ENCODE measurements around the gene OSM.

GRCh38 chr22:30274437-30274812 is 7.8 kb upstream of the OSM start:
- TF ChIP-seq, protein P1, sequence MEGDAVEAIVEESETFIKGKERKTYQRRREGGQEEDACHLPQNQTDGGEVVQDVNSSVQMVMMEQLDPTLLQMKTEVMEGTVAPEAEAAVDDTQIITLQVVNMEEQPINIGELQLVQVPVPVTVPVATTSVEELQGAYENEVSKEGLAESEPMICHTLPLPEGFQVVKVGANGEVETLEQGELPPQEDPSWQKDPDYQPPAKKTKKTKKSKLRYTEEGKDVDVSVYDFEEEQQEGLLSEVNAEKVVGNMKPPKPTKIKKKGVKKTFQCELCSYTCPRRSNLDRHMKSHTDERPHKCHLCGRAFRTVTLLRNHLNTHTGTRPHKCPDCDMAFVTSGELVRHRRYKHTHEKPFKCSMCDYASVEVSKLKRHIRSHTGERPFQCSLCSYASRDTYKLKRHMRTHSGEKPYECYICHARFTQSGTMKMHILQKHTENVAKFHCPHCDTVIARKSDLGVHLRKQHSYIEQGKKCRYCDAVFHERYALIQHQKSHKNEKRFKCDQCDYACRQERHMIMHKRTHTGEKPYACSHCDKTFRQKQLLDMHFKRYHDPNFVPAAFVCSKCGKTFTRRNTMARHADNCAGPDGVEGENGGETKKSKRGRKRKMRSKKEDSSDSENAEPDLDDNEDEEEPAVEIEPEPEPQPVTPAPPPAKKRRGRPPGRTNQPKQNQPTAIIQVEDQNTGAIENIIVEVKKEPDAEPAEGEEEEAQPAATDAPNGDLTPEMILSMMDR (conservative IDR thresholded peaks at IDR 0.05; ENCODE audit: low read depth, low read length): no peak
- TF ChIP-seq EZH2phosphoT487 (IDR thresholded peaks at IDR 0.05; ENCODE audit: borderline replicate concordance, low read length): no peak
